SK-N-SH treated with all-trans-retinoic acid at 6 μM for 48 hours (cell line): Measurements from ENCODE around the gene ERGIC1.

Experiments
- CSDC2 ChIP-seq: fragments of 250-450 bp; sonication (Bioruptor Pico); IDR thresholded peaks from 2 replicates; pipeline ENCODE4 v1.5.0; 2020; ENCODE audit warnings: mild to moderate bottlenecking, moderate library complexity
- POU6F1 ChIP-seq: fragments of 250-450 bp; sonication (Bioruptor Pico); IDR thresholded peaks from 2 replicates; pipeline ENCODE4 v1.8.0; 2021; ENCODE audit warnings: low read depth, mild to moderate bottlenecking, moderate library complexity, borderline replicate concordance
- TCF4 ChIP-seq: fragments of 250-450 bp; sonication (Bioruptor Pico); IDR thresholded peaks from 2 replicates; pipeline ENCODE4 v1.8.0; 2021; ENCODE audit warnings: mild to moderate bottlenecking, moderate library complexity, borderline replicate concordance
- TOX ChIP-seq: fragments of 250-450 bp; sonication (Bioruptor Pico); IDR thresholded peaks from 2 replicates; pipeline ENCODE4 v1.8.0; 2021; ENCODE audit warnings: mild to moderate bottlenecking, moderate library complexity, borderline replicate concordance
- ZC3H10 ChIP-seq: fragments of 250-450 bp; sonication (Bioruptor Pico); IDR thresholded peaks from 2 replicates; pipeline ENCODE4 v1.5.1; 2021; ENCODE audit warnings: mild to moderate bottlenecking, moderate library complexity
- ZFP3 ChIP-seq: fragments of 250-450 bp; sonication (Bioruptor Pico); IDR thresholded peaks from 2 replicates; pipeline ENCODE4 v1.5.0; 2020; ENCODE audit warnings: mild to moderate bottlenecking, moderate library complexity
- ZFP30 ChIP-seq: fragments of 450-650 bp; formaldehyde crosslinking; IDR thresholded peaks from 2 replicates; pipeline ENCODE4 v1.5.0; 2022; ENCODE audit warnings: mild to moderate bottlenecking, moderate library complexity
- ZNF8 ChIP-seq: fragments of 450-650 bp; formaldehyde crosslinking; IDR thresholded peaks from 2 replicates; pipeline ENCODE4 v1.5.0; 2020; ENCODE audit warnings: mild to moderate bottlenecking, moderate library complexity
- TF ChIP-seq, protein P1 (sequence below): fragments of 250-450 bp; sonication (Bioruptor Pico); IDR thresholded peaks from 2 replicates; pipeline ENCODE4 v1.5.0; 2020; ENCODE audit warnings: mild to moderate bottlenecking, moderate library complexity
- TF ChIP-seq, protein P2 (sequence below): fragments of 250-450 bp; sonication (Bioruptor Pico); IDR thresholded peaks from 2 replicates; pipeline ENCODE4 v1.5.1; 2020; ENCODE audit warnings: low read depth, mild to moderate bottlenecking, moderate library complexity
- TF ChIP-seq, protein P3 (sequence below): fragments of 250-450 bp; sonication (Bioruptor Pico); IDR thresholded peaks from 2 replicates; pipeline ENCODE4 v1.8.0; 2020; ENCODE audit warnings: mild to moderate bottlenecking, moderate library complexity, borderline replicate concordance

GRCh38 chr5:172975289-172975688, 141.2 kb downstream of the ERGIC1 start:
- TF ChIP-seq ZC3H10 (CRISPR knock-in tag) (no peak), POU6F1 (CRISPR knock-in tag) (no peak), ZNF8 (no peak), CSDC2 (CRISPR knock-in tag) (no peak), ZFP3 (CRISPR knock-in tag) (no peak), ZFP30 (CRISPR knock-in tag) (no peak), TOX (CRISPR knock-in tag) (no peak), TCF4 (CRISPR knock-in tag) (no peak)
- TF ChIP-seq, protein P1, sequence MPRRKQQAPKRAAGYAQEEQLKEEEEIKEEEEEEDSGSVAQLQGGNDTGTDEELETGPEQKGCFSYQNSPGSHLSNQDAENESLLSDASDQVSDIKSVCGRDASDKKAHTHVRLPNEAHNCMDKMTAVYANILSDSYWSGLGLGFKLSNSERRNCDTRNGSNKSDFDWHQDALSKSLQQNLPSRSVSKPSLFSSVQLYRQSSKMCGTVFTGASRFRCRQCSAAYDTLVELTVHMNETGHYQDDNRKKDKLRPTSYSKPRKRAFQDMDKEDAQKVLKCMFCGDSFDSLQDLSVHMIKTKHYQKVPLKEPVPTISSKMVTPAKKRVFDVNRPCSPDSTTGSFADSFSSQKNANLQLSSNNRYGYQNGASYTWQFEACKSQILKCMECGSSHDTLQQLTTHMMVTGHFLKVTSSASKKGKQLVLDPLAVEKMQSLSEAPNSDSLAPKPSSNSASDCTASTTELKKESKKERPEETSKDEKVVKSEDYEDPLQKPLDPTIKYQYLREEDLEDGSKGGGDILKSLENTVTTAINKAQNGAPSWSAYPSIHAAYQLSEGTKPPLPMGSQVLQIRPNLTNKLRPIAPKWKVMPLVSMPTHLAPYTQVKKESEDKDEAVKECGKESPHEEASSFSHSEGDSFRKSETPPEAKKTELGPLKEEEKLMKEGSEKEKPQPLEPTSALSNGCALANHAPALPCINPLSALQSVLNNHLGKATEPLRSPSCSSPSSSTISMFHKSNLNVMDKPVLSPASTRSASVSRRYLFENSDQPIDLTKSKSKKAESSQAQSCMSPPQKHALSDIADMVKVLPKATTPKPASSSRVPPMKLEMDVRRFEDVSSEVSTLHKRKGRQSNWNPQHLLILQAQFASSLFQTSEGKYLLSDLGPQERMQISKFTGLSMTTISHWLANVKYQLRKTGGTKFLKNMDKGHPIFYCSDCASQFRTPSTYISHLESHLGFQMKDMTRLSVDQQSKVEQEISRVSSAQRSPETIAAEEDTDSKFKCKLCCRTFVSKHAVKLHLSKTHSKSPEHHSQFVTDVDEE (CRISPR knock-in tag): no peak
- TF ChIP-seq, protein P2, sequence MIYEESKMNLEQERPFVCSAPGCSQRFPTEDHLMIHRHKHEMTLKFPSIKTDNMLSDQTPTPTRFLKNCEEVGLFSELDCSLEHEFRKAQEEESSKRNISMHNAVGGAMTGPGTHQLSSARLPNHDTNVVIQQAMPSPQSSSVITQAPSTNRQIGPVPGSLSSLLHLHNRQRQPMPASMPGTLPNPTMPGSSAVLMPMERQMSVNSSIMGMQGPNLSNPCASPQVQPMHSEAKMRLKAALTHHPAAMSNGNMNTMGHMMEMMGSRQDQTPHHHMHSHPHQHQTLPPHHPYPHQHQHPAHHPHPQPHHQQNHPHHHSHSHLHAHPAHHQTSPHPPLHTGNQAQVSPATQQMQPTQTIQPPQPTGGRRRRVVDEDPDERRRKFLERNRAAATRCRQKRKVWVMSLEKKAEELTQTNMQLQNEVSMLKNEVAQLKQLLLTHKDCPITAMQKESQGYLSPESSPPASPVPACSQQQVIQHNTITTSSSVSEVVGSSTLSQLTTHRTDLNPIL (CRISPR knock-in tag): no peak
- TF ChIP-seq, protein P3, sequence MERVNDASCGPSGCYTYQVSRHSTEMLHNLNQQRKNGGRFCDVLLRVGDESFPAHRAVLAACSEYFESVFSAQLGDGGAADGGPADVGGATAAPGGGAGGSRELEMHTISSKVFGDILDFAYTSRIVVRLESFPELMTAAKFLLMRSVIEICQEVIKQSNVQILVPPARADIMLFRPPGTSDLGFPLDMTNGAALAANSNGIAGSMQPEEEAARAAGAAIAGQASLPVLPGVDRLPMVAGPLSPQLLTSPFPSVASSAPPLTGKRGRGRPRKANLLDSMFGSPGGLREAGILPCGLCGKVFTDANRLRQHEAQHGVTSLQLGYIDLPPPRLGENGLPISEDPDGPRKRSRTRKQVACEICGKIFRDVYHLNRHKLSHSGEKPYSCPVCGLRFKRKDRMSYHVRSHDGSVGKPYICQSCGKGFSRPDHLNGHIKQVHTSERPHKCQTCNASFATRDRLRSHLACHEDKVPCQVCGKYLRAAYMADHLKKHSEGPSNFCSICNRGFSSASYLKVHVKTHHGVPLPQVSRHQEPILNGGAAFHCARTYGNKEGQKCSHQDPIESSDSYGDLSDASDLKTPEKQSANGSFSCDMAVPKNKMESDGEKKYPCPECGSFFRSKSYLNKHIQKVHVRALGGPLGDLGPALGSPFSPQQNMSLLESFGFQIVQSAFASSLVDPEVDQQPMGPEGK (CRISPR knock-in tag): no peak
